HepG2 (cell line): ENCODE measurements around the gene PLCB2. TPM values are rescaled to one million over a fixed set of nuclear protein-coding genes. Genes with fewer than 3 reads are reported as not detected.

Experiments used
- AHDC1 ChIP-seq: sonication (generic); formaldehyde crosslinking; IDR thresholded peaks from 2 replicates; pipeline ENCODE4 v1.5.1; 2020; ENCODE audit warnings: mild to moderate bottlenecking, missing genetic modification reagents, borderline replicate concordance
- ARNT2 ChIP-seq: sonication (generic); formaldehyde crosslinking; IDR thresholded peaks from 2 replicates; pipeline ENCODE4 v1.8.0; 2022; ENCODE audit warnings: mild to moderate bottlenecking, low read depth, missing genetic modification reagents, moderate library complexity
- CENPT ChIP-seq: sonication (generic); formaldehyde crosslinking; IDR thresholded peaks from 2 replicates; pipeline ENCODE4 v1.8.0; 2022; ENCODE audit warnings: low read depth, mild to moderate bottlenecking, moderate library complexity, missing genetic modification reagents
- EEA1 ChIP-seq: sonication (generic); formaldehyde crosslinking; IDR thresholded peaks from 2 replicates; pipeline ENCODE4 v1.5.1; 2020; ENCODE audit warnings: mild to moderate bottlenecking, missing genetic modification reagents, borderline replicate concordance
- ERF ChIP-seq: IDR thresholded peaks from 2 replicates; pipeline ENCODE4 v1.6.1; 2018; ENCODE audit warnings: missing biosample characterization, missing genetic modification reagents
- GATAD1 ChIP-seq: IDR thresholded peaks from 2 replicates; pipeline ENCODE4 v1.6.1; 2016; ENCODE audit warnings: missing genetic modification reagents, missing compliant biosample characterization
- HINFP ChIP-seq: sonication (generic); formaldehyde crosslinking; IDR thresholded peaks from 2 replicates; pipeline ENCODE4 v1.4.0; 2020; ENCODE audit warnings: low read depth, mild to moderate bottlenecking, missing genetic modification reagents
- HOXA3 ChIP-seq: sonication (generic); formaldehyde crosslinking; IDR thresholded peaks from 2 replicates; pipeline ENCODE4 v1.5.0; 2020; ENCODE audit warnings: missing genetic modification reagents
- NCOA1 ChIP-seq: sonication (generic); formaldehyde crosslinking; IDR thresholded peaks from 2 replicates; pipeline ENCODE4 v1.9.0; 2021; ENCODE audit warnings: missing genetic modification reagents
- NFRKB ChIP-seq: fragments of 450-650 bp; IDR thresholded peaks from 2 replicates; pipeline ENCODE4 v1.6.1; 2017
- PAF1 ChIP-seq: IDR thresholded peaks from 2 replicates; pipeline ENCODE4 v1.6.1; 2016; ENCODE audit warnings: missing genetic modification reagents, missing compliant biosample characterization
- RBM39 ChIP-seq: fragments of 200-400 bp; formaldehyde crosslinking; IDR thresholded peaks from one replicate; pipeline ENCODE4 v1.6.1; 2018; ENCODE audit warnings: antibody characterized with exemption, mild to moderate bottlenecking, low read depth, low read length; ENCODE audit not compliant: poor library complexity, severe bottlenecking
- U2AF1 ChIP-seq: fragments of 200-400 bp; formaldehyde crosslinking; optimal IDR thresholded peaks from 2 replicates; pipeline ENCODE3; 2017; ENCODE audit warnings: mild to moderate bottlenecking, low read depth, low read length
- ZNF282 ChIP-seq: fragments of 450-650 bp; IDR thresholded peaks from 2 replicates; pipeline ENCODE4 v1.6.1; 2018; ENCODE audit not compliant: partially characterized antibody
- ZNF34 ChIP-seq: sonication (generic); formaldehyde crosslinking; IDR thresholded peaks from 2 replicates; pipeline ENCODE4 v1.4.0; 2020; ENCODE audit warnings: mild to moderate bottlenecking, missing genetic modification reagents, borderline replicate concordance
- polyA plus RNA-seq, 8 experiments: library from polyadenylated mRNA; depleted of rRNA in 3 of 8; stranded (reverse) in 7 of 8; unstranded in 1 of 8; fragments of >200 nt; fragmentation: Illumina TruSeq in 4 of 8; extraction: Trizol in 4 of 8; gene quantifications; 2 replicates each; pipeline versions ENCODE4 v1.2.1 to v1.2.3, GENCODE V29; 2011 to 2016; ENCODE audit warnings: low read depth in 4 of 8, missing spikeins in 1 of 8, mixed read lengths in 1 of 8; ENCODE audit not compliant: insufficient read depth in 1 of 8
- total RNA-seq, 5 experiments: library from RNA; depleted of rRNA; stranded (reverse); fragments of >200 nt; fragmentation: Illumina TruSeq; extraction: Trizol; gene quantifications; 2 replicates each; pipeline ENCODE4 v1.2.3, GENCODE V29; 2016; ENCODE audit warnings: low read depth in 1 of 5
- TF ChIP-seq, protein P1 (sequence below): sonication (generic); formaldehyde crosslinking; IDR thresholded peaks from 2 replicates; pipeline ENCODE4 v1.5.1; 2020; ENCODE audit warnings: missing genetic modification reagents, mild to moderate bottlenecking, borderline replicate concordance
- TF ChIP-seq, protein P2 (sequence below): sonication (generic); formaldehyde crosslinking; IDR thresholded peaks from 2 replicates; pipeline ENCODE4; 2020; ENCODE audit warnings: missing genetic modification reagents, mild to moderate bottlenecking, borderline replicate concordance

The PLCB2 gene
- total and polyA plus RNA-seq, 2 of the 13 experiments (the other 11 are each of a cell fraction or from before 2014, with no cell fraction given), result 0.11 TPM; not detected in 1

DNA sequence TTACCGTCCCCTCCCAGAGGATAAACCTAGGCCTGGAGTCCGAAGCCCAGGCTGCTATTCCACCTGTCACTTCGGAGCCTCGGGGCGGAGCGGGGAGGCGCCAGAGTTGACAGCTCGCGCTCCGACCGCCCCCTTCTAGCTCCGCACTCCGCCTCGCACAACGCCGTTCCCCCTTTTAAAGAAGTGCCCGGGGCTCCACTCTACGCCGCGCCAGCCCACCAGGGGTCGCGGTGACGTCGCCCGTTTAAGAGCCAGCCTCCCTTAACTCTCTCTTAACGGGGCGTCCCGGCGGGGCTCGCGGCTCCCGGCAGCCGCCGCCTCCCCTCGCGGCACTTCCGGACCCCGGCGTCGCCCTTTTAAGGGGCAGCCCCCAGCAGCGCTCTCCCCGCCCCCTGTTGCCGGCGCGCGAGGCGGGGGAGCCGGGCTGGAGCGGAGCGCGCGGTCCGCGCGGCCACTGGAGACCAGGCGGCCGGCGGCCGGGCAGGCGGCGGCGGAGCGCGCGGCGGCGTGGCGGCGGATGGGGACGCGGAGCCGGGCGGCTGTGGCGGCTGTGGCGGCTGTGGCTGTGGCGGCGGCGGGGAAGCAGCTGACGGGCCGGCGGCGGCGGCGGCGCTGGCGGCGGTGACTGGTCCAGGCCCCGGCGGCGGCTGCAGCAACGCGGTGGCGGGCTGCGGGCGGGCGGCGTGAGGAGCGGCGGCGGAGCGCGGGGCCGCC lies 15.7 kb upstream of the PLCB2 start, which contains the start of gene INAFM2 (continued):
- TF ChIP-seq, protein P1, sequence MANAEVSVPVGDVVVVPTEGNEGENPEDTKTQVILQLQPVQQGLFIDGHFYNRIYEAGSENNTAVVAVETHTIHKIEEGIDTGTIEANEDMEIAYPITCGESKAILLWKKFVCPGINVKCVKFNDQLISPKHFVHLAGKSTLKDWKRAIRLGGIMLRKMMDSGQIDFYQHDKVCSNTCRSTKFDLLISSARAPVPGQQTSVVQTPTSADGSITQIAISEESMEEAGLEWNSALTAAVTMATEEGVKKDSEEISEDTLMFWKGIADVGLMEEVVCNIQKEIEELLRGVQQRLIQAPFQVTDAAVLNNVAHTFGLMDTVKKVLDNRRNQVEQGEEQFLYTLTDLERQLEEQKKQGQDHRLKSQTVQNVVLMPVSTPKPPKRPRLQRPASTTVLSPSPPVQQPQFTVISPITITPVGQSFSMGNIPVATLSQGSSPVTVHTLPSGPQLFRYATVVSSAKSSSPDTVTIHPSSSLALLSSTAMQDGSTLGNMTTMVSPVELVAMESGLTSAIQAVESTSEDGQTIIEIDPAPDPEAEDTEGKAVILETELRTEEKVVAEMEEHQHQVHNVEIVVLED (CRISPR knock-in tag), result peak; percentile 57; the same call in 1 of the 2 replicates
- TF ChIP-seq, protein P2, sequence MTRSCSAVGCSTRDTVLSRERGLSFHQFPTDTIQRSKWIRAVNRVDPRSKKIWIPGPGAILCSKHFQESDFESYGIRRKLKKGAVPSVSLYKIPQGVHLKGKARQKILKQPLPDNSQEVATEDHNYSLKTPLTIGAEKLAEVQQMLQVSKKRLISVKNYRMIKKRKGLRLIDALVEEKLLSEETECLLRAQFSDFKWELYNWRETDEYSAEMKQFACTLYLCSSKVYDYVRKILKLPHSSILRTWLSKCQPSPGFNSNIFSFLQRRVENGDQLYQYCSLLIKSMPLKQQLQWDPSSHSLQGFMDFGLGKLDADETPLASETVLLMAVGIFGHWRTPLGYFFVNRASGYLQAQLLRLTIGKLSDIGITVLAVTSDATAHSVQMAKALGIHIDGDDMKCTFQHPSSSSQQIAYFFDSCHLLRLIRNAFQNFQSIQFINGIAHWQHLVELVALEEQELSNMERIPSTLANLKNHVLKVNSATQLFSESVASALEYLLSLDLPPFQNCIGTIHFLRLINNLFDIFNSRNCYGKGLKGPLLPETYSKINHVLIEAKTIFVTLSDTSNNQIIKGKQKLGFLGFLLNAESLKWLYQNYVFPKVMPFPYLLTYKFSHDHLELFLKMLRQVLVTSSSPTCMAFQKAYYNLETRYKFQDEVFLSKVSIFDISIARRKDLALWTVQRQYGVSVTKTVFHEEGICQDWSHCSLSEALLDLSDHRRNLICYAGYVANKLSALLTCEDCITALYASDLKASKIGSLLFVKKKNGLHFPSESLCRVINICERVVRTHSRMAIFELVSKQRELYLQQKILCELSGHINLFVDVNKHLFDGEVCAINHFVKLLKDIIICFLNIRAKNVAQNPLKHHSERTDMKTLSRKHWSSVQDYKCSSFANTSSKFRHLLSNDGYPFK (CRISPR knock-in tag), result no peak; the same call in 1 of the 2 replicates
- TF ChIP-seq PAF1 (no peak), EEA1 (CRISPR knock-in tag) (no peak), RBM39 (no peak), ZNF282 (no peak), CENPT (no peak), NFRKB (no peak), GATAD1 (CRISPR knock-in tag) (peak; percentile 44; the same call in 1 of the 2 replicates), HINFP (0 out of 2 replicates have a peak, but pooled peaks have one; percentile 76), NCOA1 (CRISPR knock-in tag) (no peak), U2AF1 (no peak), HOXA3 (CRISPR knock-in tag) (peak; percentile 35; the same call in 1 of the 2 replicates), ERF (CRISPR knock-in tag) (peak; percentile 49; the same call in 1 of the 2 replicates), AHDC1 (no peak), ZNF34 (CRISPR knock-in tag) (peak; percentile 74; the same call in 1 of the 2 replicates), ARNT2 (CRISPR knock-in tag) (0 out of 2 replicates have a peak, but pooled peaks have one; percentile 29)
